HEK293T (cell line): ENCODE data around the gene TEK.

Experiments used
- CTCF ChIA-PET: fragments of 350-600 bp; formaldehyde crosslinking; extraction: SDS; loops from one replicate; lab custom pipeline; 2021; ENCODE audit warnings: antibody characterized with exemption, inconsistent platforms; lab: Yijun Ruan, JAX
- POLR2A ChIA-PET: fragments of 350-600 bp; formaldehyde crosslinking; extraction: SDS; loops from one replicate; lab custom pipeline; 2020; ENCODE audit warnings: antibody characterized with exemption, inconsistent platforms; lab: Yijun Ruan, JAX
- DNase-seq: peaks from one replicate; pipeline ENCODE4 v3.0.0; 2012; ENCODE audit warnings: mixed read lengths; ENCODE audit errors: extremely low spot score
- ARNT ChIP-seq: fragments of 450-650 bp; IDR thresholded peaks from 2 replicates; pipeline ENCODE4 v1.6.1; 2017; ENCODE audit warnings: mild to moderate bottlenecking
- BHLHE40 ChIP-seq: fragments of 450-650 bp; IDR thresholded peaks from 2 replicates; pipeline ENCODE4 v1.6.1; 2016; ENCODE audit warnings: mild to moderate bottlenecking, moderate library complexity, borderline replicate concordance
- CTBP1 ChIP-seq: fragments of 450-650 bp; IDR thresholded peaks from 2 replicates; pipeline ENCODE4 v1.6.1; 2016; ENCODE audit warnings: borderline replicate concordance
- ELF4 ChIP-seq: fragments of 450-650 bp; IDR thresholded peaks from 2 replicates; pipeline ENCODE4 v1.6.1; 2017; ENCODE audit warnings: antibody characterized with exemption
- FOXA1 ChIP-seq: fragments of 450-650 bp; IDR thresholded peaks from 2 replicates; pipeline ENCODE4 v1.6.1; 2016; ENCODE audit warnings: mild to moderate bottlenecking
- FOXK2 ChIP-seq: fragments of 450-650 bp; IDR thresholded peaks from 2 replicates; pipeline ENCODE4 v1.6.1; 2016; ENCODE audit warnings: mild to moderate bottlenecking
- FOXM1 ChIP-seq: fragments of 450-650 bp; IDR thresholded peaks from 2 replicates; pipeline ENCODE4 v1.6.1; 2017; ENCODE audit warnings: mild to moderate bottlenecking, borderline replicate concordance
- HDGF ChIP-seq: fragments of 450-650 bp; IDR thresholded peaks from 2 replicates; pipeline ENCODE4 v1.6.1; 2017; ENCODE audit warnings: antibody characterized with exemption, borderline replicate concordance
- L3MBTL2 ChIP-seq: fragments of 450-650 bp; conservative IDR thresholded peaks from 2 replicates; pipeline ENCODE4 v1.6.1; 2016; ENCODE audit warnings: mild to moderate bottlenecking
- LEF1 ChIP-seq: fragments of 450-650 bp; IDR thresholded peaks from 2 replicates; pipeline ENCODE4 v1.6.1; 2017; ENCODE audit warnings: mild to moderate bottlenecking, borderline replicate concordance
- NFRKB ChIP-seq: fragments of 450-650 bp; IDR thresholded peaks from 2 replicates; pipeline ENCODE4 v1.6.1; 2016; ENCODE audit warnings: mild to moderate bottlenecking, moderate library complexity
- PKNOX1 ChIP-seq: fragments of 450-650 bp; IDR thresholded peaks from 2 replicates; pipeline ENCODE4 v1.6.1; 2016
- SP1 ChIP-seq: fragments of 450-650 bp; IDR thresholded peaks from 2 replicates; pipeline ENCODE4 v1.6.1; 2017
- SUZ12 ChIP-seq: fragments of 450-650 bp; IDR thresholded peaks from 2 replicates; pipeline ENCODE4 v1.6.1; 2016; ENCODE audit warnings: mild to moderate bottlenecking
- TARDBP ChIP-seq: fragments of 450-650 bp; IDR thresholded peaks from 2 replicates; pipeline ENCODE4 v1.6.1; 2016
- ZNF384 ChIP-seq: fragments of 450-650 bp; IDR thresholded peaks from 2 replicates; pipeline ENCODE4 v1.6.1; 2016

Gene TEK

GRCh38 chr9:27108981-27109541, at the start of gene TEK:
TSS of gene TEK (plus strand) at chr9:27109225. CDS start at chr9:27109591, 366 bp downstream.
- TF ChIP-seq FOXA1, result no peak
- no peak for TF ChIP-seq SUZ12
- TF ChIP-seq FOXM1, result no peak
- TF ChIP-seq ELF4, result no peak
- TF ChIP-seq LEF1, result no peak
- TF ChIP-seq SP1, result no peak
- TF ChIP-seq ARNT, result no peak
- no peak for TF ChIP-seq PKNOX1
- TF ChIP-seq CTBP1, result no peak
- no peak for TF ChIP-seq NFRKB
- no peak for TF ChIP-seq HDGF
- no peak for TF ChIP-seq TARDBP
- no peak for TF ChIP-seq BHLHE40
- no peak for DNase-seq
- CTCF ChIA-PET, result no interaction called here
- POLR2A ChIA-PET, result no interaction called here

- no peak for DNase-seq
- TF ChIP-seq ARNT (no peak), CTBP1 (no peak), FOXA1 (no peak), PKNOX1 (no peak), SUZ12 (no peak), HDGF (no peak), ELF4 (no peak), FOXK2 (no peak), ZNF384 (no peak), BHLHE40 (no peak), FOXM1 (no peak), LEF1 (no peak), NFRKB (no peak), L3MBTL2 (no peak), SP1 (no peak), TARDBP (no peak)
- CTCF ChIA-PET, result no interaction called here
- POLR2A ChIA-PET, result no interaction called here
Observed at GRCh38 chr9:27059412-27059811, 49.6 kb upstream of the TEK start.

DNA sequence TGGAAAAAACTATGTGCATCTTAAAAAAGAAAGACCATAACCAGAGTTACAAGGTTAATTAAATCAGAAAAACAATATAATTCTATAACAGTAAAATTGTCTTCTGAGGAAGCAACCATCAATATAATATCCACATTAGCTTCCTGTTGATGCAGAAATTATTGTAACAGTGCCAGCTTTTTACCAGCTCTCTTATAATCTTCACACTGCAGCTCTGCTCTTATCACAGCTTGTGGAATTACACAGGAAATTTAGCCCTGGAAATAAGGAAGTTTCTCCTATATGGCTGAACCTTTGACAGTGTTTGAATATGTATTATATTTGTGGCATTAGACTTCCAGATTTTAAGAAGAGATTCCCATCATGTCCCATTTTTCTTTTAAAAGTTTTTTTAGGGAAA, 49.1 kb upstream of the TEK start:
- TF ChIP-seq LEF1 (no peak), ARNT (no peak), ELF4 (no peak), HDGF (no peak), SP1 (no peak), FOXM1 (no peak), CTBP1 (no peak), L3MBTL2 (no peak), ZNF384 (no peak)
- DNase-seq, result no peak
- POLR2A ChIA-PET, result no interaction called here
- CTCF ChIA-PET, result no interaction called here

- no peak for TF ChIP-seq HDGF
- TF ChIP-seq SUZ12, result no peak
- TF ChIP-seq TARDBP, result no peak
- no peak for TF ChIP-seq PKNOX1
- no peak for TF ChIP-seq ARNT
- no peak for TF ChIP-seq CTBP1
- no peak for TF ChIP-seq FOXA1
- no peak for TF ChIP-seq L3MBTL2
- no peak for TF ChIP-seq BHLHE40
- TF ChIP-seq FOXM1, result no peak
- no peak for TF ChIP-seq NFRKB
- no peak for TF ChIP-seq ELF4
- TF ChIP-seq LEF1, result no peak
- no peak for TF ChIP-seq FOXK2
- TF ChIP-seq ZNF384, result no peak
- no peak for DNase-seq
- CTCF ChIA-PET, result no interaction called here
- POLR2A ChIA-PET, result no interaction called here
Observed at GRCh38 chr9:27065288-27065687, 43.7 kb upstream of the TEK start.

GRCh38 chr9:27073841-27074728, 34.9 kb upstream of the TEK start:
- POLR2A ChIA-PET, result no interaction called here
- TF ChIP-seq TARDBP (no peak), FOXA1 (no peak), FOXM1 (no peak), SP1 (no peak), NFRKB (no peak), PKNOX1 (no peak), FOXK2 (no peak), ZNF384 (no peak), CTBP1 (no peak)
- no peak for DNase-seq
- CTCF ChIA-PET, result no interaction called here
